ENCODE measurements around the gene GRPEL1. TPM values are rescaled to one million over a fixed set of nuclear protein-coding genes. Genes with fewer than 3 reads are reported as not detected.

Gene GRPEL1
- total and polyA plus RNA-seq, 2 of the 13 experiments (the other 11 are each of a cell fraction or from before 2014, with no cell fraction given), result 32.3 to 141 TPM

- no peak for TF ChIP-seq ZNF513 (CRISPR knock-in tag; conservative IDR thresholded peaks at IDR 0.05)
- TF ChIP-seq ERF (CRISPR knock-in tag; IDR thresholded peaks at IDR 0.05), result no peak; the same call in 1 of the 2 replicates
- TF ChIP-seq MIER2 (CRISPR knock-in tag; IDR thresholded peaks at IDR 0.05), result no peak
- peak; percentile 99 for TF ChIP-seq ARID4A (CRISPR knock-in tag; IDR thresholded peaks at IDR 0.05; ENCODE audit: borderline replicate concordance)
- TF ChIP-seq ZNF784 (CRISPR knock-in tag; IDR thresholded peaks at IDR 0.05; ENCODE audit: borderline replicate concordance), result no peak; the same call in 1 of the 2 replicates
- no peak for TF ChIP-seq ZHX2 (IDR thresholded peaks at IDR 0.05; ENCODE audit: low read depth)
- no peak for TF ChIP-seq ZHX2 (CRISPR knock-in tag; IDR thresholded peaks at IDR 0.05; ENCODE audit: borderline replicate concordance)
- no peak for TF ChIP-seq DNMT3B (CRISPR knock-in tag; conservative IDR thresholded peaks at IDR 0.05)
- TF ChIP-seq ZNF639 (CRISPR knock-in tag; conservative IDR thresholded peaks at IDR 0.05), result no peak
- no peak for TF ChIP-seq SMAD3 (CRISPR knock-in tag; IDR thresholded peaks at IDR 0.05)
- TF ChIP-seq SP1 (IDR thresholded peaks at IDR 0.05), result no peak
- peak; percentile 81 for TF ChIP-seq SP1 (CRISPR knock-in tag; IDR thresholded peaks at IDR 0.05)
- TF ChIP-seq TBX2 (CRISPR knock-in tag; IDR thresholded peaks at IDR 0.05; ENCODE audit: borderline replicate concordance), result no peak; the same call in none of the 2 replicates
- TF ChIP-seq TGIF2 (CRISPR knock-in tag; IDR thresholded peaks at IDR 0.05), result peak; percentile 90
Observed at GRCh38 chr4:7042503-7043283, 25.2 kb downstream of the GRPEL1 start (continued).

Data from HepG2 (cell line).